ENCODE results near the gene NCOA3. TPM values are rescaled to one million over a fixed set of nuclear protein-coding genes. Genes with fewer than 3 reads are reported as not detected.

The NCOA3 gene
- total and polyA plus RNA-seq, 2 experiments from 2014 or later = 6.7 to 25.8 TPM

- TF ChIP-seq ZNF462 (CRISPR knock-in tag; IDR thresholded peaks at IDR 0.05) (no peak), REST (IDR thresholded peaks at IDR 0.05; ENCODE audit: unreplicated experiment) (no peak), ZNF331 (CRISPR knock-in tag; IDR thresholded peaks at IDR 0.05; ENCODE audit: low read depth) (no peak)
- TF ChIP-seq, protein P1, sequence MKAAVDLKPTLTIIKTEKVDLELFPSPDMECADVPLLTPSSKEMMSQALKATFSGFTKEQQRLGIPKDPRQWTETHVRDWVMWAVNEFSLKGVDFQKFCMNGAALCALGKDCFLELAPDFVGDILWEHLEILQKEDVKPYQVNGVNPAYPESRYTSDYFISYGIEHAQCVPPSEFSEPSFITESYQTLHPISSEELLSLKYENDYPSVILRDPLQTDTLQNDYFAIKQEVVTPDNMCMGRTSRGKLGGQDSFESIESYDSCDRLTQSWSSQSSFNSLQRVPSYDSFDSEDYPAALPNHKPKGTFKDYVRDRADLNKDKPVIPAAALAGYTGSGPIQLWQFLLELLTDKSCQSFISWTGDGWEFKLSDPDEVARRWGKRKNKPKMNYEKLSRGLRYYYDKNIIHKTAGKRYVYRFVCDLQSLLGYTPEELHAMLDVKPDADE (IDR thresholded peaks at IDR 0.05) = no peak
Measured at GRCh38 chr20:47631078-47631477, 129.4 kb downstream of the NCOA3 start (continued).

- no peak overlapping the region for H3K4me2 ChIP-seq
- no peaks in the 10 kb centered on the region for H3K4me1 Mint-ChIP-seq
- no peak overlapping the region for H3K27ac Mint-ChIP-seq
- no peak for DNase-seq (ENCODE audit: low spot score)
- H2AFZ ChIP-seq = no peak overlapping the region
- H3K27me3 ChIP-seq (ENCODE audit: insufficient read depth) = no peaks in the 10 kb centered on the region
- H3K79me2 ChIP-seq (replicated peaks; ENCODE audit: insufficient read depth) = no peaks in the 10 kb centered on the region
- H3K27me3 Mint-ChIP-seq (ENCODE audit: insufficient read depth, low read depth, poor library complexity) = no peaks in the 10 kb centered on the region
- 0 out of 2 replicates have a peak, but pooled peaks cover 3% of the 10 kb centered on the region for H4K20me1 ChIP-seq (replicated peaks; ENCODE audit: insufficient read depth)
- H3K4me1 ChIP-seq (ENCODE audit: insufficient read depth) = no peaks in the 10 kb centered on the region
- no peak overlapping the region for H3K4me3 Mint-ChIP-seq
- peaks cover 35% of the 10 kb centered on the region for H3K36me3 Mint-ChIP-seq (ENCODE audit: low read depth)
- peaks cover 22% of the 10 kb centered on the region; the same call in 1 of the 2 replicates for H3K36me3 ChIP-seq (ENCODE audit: insufficient read depth)
- H3K27ac ChIP-seq (ENCODE audit: low read depth) = no peak overlapping the region
- H3K4me3 ChIP-seq = no peak overlapping the region
- H3K9me3 Mint-ChIP-seq = no peaks in the 10 kb centered on the region
- H3K9me2 ChIP-seq (ENCODE audit: insufficient read depth) = no peaks in the 10 kb centered on the region
- H3F3A ChIP-seq (replicated peaks; ENCODE audit: low read depth) = no peaks in the 10 kb centered on the region
- ATAC-seq = no peak
- TF ChIP-seq REST (IDR thresholded peaks at IDR 0.05; ENCODE audit: unreplicated experiment) (no peak), CREB1 (CRISPR knock-in tag; IDR thresholded peaks at IDR 0.05; ENCODE audit: low read depth) (no peak), CTCF (conservative IDR thresholded peaks at IDR 0.05; ENCODE audit: low read depth in 2 of 2) (no peak), ZNF114 (CRISPR knock-in tag; IDR thresholded peaks at IDR 0.05) (no peak), EZH2phosphoT487 (IDR thresholded peaks at IDR 0.05; ENCODE audit: unreplicated experiment) (no peak)
Measured at GRCh38 chr20:47635256-47635655, 133.6 kb downstream of the NCOA3 start.

Data from GM23338 (cell line).